ENCODE measurements around the gene SON. TPM values are rescaled to one million over a fixed set of nuclear protein-coding genes. Genes with fewer than 3 reads are reported as not detected.
A peak's percentile ranks its signal among the peaks of the same experiment; 100 is the strongest.

The SON gene
- total and polyA plus RNA-seq, 2 of the 13 experiments (the other 11 are each of a cell fraction or from before 2014, with no cell fraction given) = 61.3 to 78.3 TPM

DNA sequence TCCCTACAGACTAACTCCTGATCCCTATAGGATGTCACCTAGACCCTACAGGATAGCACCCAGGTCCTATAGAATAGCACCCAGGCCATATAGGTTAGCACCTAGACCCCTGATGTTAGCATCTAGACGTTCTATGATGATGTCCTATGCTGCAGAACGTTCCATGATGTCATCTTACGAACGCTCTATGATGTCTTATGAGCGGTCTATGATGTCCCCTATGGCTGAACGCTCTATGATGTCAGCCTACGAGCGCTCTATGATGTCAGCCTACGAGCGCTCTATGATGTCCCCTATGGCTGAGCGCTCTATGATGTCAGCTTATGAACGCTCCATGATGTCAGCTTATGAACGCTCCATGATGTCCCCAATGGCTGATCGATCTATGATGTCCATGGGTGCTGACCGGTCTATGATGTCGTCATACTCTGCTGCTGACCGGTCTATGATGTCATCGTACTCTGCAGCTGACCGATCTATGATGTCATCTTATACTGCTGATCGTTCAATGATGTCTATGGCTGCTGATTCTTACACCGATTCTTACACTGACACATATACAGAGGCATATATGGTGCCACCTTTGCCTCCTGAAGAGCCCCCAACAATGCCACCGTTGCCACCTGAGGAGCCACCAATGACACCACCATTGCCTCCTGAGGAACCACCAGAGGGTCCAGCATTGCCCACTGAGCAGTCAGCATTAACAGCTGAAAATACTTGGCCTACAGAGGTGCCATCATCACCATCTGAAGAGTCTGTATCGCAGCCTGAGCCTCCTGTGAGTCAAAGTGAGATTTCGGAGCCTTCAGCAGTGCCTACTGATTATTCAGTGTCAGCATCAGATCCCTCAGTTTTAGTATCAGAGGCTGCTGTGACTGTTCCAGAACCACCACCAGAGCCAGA is 9.5 kb downstream of the SON start (continued):
- TF ChIP-seq, protein P1, sequence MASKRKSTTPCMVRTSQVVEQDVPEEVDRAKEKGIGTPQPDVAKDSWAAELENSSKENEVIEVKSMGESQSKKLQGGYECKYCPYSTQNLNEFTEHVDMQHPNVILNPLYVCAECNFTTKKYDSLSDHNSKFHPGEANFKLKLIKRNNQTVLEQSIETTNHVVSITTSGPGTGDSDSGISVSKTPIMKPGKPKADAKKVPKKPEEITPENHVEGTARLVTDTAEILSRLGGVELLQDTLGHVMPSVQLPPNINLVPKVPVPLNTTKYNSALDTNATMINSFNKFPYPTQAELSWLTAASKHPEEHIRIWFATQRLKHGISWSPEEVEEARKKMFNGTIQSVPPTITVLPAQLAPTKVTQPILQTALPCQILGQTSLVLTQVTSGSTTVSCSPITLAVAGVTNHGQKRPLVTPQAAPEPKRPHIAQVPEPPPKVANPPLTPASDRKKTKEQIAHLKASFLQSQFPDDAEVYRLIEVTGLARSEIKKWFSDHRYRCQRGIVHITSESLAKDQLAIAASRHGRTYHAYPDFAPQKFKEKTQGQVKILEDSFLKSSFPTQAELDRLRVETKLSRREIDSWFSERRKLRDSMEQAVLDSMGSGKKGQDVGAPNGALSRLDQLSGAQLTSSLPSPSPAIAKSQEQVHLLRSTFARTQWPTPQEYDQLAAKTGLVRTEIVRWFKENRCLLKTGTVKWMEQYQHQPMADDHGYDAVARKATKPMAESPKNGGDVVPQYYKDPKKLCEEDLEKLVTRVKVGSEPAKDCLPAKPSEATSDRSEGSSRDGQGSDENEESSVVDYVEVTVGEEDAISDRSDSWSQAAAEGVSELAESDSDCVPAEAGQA (IDR thresholded peaks at IDR 0.05; ENCODE audit: low read depth) = peak; percentile 67; the same call in 1 of the 2 replicates
- TF ChIP-seq, protein P1 (CRISPR knock-in tag; IDR thresholded peaks at IDR 0.05; ENCODE audit: borderline replicate concordance) = no peak
- TF ChIP-seq GFI1 (CRISPR knock-in tag; IDR thresholded peaks at IDR 0.05; ENCODE audit: borderline replicate concordance) = no peak
- TF ChIP-seq, protein P2, sequence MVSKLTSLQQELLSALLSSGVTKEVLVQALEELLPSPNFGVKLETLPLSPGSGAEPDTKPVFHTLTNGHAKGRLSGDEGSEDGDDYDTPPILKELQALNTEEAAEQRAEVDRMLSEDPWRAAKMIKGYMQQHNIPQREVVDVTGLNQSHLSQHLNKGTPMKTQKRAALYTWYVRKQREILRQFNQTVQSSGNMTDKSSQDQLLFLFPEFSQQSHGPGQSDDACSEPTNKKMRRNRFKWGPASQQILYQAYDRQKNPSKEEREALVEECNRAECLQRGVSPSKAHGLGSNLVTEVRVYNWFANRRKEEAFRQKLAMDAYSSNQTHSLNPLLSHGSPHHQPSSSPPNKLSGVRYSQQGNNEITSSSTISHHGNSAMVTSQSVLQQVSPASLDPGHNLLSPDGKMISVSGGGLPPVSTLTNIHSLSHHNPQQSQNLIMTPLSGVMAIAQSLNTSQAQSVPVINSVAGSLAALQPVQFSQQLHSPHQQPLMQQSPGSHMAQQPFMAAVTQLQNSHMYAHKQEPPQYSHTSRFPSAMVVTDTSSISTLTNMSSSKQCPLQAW (CRISPR knock-in tag; IDR thresholded peaks at IDR 0.05) = no peak
- TF ChIP-seq CREB1 (IDR thresholded peaks at IDR 0.05) = peak; percentile 93
- TF ChIP-seq CREB1 (CRISPR knock-in tag; IDR thresholded peaks at IDR 0.05) = peak; percentile 68; the same call in 1 of the 2 replicates
- no peak for TF ChIP-seq MED13 (CRISPR knock-in tag; IDR thresholded peaks at IDR 0.05)
- TF ChIP-seq PITX1 (CRISPR knock-in tag; IDR thresholded peaks at IDR 0.05) = no peak
- TF ChIP-seq ATF1 (CRISPR knock-in tag; IDR thresholded peaks at IDR 0.05) = peak; percentile 36; the same call in 1 of the 2 replicates
- no peak for TF ChIP-seq TEAD3 (CRISPR knock-in tag; optimal IDR thresholded peaks at IDR 0.05; ENCODE audit: borderline replicate concordance)
- peak; percentile 33 to 61; a peak in 3 of 4 replicates for TF ChIP-seq POLR2A (IDR thresholded peaks at IDR 0.05; ENCODE audit: insufficient read depth in 1 of 2, low read depth in 2 of 2, low read length in 2 of 2)
- no peak for TF ChIP-seq ZMYM3 (CRISPR knock-in tag; IDR thresholded peaks at IDR 0.05)
- TF ChIP-seq, protein P3, sequence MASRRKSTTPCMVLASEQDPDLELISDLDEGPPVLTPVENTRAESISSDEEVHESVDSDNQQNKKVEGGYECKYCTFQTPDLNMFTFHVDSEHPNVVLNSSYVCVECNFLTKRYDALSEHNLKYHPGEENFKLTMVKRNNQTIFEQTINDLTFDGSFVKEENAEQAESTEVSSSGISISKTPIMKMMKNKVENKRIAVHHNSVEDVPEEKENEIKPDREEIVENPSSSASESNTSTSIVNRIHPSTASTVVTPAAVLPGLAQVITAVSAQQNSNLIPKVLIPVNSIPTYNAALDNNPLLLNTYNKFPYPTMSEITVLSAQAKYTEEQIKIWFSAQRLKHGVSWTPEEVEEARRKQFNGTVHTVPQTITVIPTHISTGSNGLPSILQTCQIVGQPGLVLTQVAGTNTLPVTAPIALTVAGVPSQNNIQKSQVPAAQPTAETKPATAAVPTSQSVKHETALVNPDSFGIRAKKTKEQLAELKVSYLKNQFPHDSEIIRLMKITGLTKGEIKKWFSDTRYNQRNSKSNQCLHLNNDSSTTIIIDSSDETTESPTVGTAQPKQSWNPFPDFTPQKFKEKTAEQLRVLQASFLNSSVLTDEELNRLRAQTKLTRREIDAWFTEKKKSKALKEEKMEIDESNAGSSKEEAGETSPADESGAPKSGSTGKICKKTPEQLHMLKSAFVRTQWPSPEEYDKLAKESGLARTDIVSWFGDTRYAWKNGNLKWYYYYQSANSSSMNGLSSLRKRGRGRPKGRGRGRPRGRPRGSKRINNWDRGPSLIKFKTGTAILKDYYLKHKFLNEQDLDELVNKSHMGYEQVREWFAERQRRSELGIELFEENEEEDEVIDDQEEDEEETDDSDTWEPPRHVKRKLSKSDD (CRISPR knock-in tag; IDR thresholded peaks at IDR 0.05; ENCODE audit: low read depth) = 0 out of 2 replicates have a peak, but pooled peaks have one; percentile 29
- TF ChIP-seq ZBTB21 (CRISPR knock-in tag; IDR thresholded peaks at IDR 0.05) = peak; percentile 94
- TF ChIP-seq ZNF17 (CRISPR knock-in tag; IDR thresholded peaks at IDR 0.05) = no peak
- TF ChIP-seq, protein P4, sequence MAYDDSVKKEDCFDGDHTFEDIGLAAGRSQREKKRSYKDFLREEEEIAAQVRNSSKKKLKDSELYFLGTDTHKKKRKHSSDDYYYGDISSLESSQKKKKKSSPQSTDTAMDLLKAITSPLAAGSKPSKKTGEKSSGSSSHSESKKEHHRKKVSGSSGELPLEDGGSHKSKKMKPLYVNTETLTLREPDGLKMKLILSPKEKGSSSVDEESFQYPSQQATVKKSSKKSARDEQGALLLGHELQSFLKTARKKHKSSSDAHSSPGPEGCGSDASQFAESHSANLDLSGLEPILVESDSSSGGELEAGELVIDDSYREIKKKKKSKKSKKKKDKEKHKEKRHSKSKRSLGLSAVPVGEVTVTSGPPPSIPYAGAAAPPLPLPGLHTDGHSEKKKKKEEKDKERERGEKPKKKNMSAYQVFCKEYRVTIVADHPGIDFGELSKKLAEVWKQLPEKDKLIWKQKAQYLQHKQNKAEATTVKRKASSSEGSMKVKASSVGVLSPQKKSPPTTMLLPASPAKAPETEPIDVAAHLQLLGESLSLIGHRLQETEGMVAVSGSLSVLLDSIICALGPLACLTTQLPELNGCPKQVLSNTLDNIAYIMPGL (CRISPR knock-in tag; IDR thresholded peaks at IDR 0.05; ENCODE audit: borderline replicate concordance in 1 of 2, low read depth in 1 of 2) = no peak

Measured in HepG2 (cell line).